ENCODE data around the gene CRAMP1. TPM values are rescaled to one million over a fixed set of nuclear protein-coding genes. Genes with fewer than 3 reads are reported as not detected.

The CRAMP1 gene
- total and polyA plus RNA-seq, 2 donors: 4.7 to 12.2 TPM

- H3K27me3 ChIP-seq (ENCODE audit: control insufficient read depth in 2 of 2, insufficient read depth in 1 of 2, low read length in 1 of 2): no peaks in the 10 kb centered on the region
- no peak for DNase-seq (ENCODE audit: low read depth in 6 of 9, low spot score in 9 of 9)
- H3K36me3 ChIP-seq (ENCODE audit: control insufficient read depth in 2 of 2, insufficient read depth in 2 of 2, low read length in 1 of 2): peaks cover 89% of the 10 kb centered on the region in 2 donors
- no peak overlapping the region for H3K4me3 ChIP-seq (ENCODE audit: low read length in 2 of 2)
- WGBS: 96% methylated on average over 15 of the region's 15 CpGs
- no peaks in the 10 kb centered on the region for H3K4me1 ChIP-seq (ENCODE audit: control insufficient read depth in 2 of 2, insufficient read depth in 2 of 2, low read length in 2 of 2)
- H3K27ac ChIP-seq (ENCODE audit: low read depth in 1 of 2, low read length in 1 of 2): no peak overlapping the region
- no peaks in the 10 kb centered on the region for H3K9me3 ChIP-seq (ENCODE audit: control insufficient read depth in 2 of 2, insufficient read depth in 1 of 2, low read length in 1 of 2)
Observed at GRCh38 chr16:1665829-1666228, 53.7 kb downstream of the CRAMP1 start.

GRCh38 chr16:1666316-1666715 lies 54.2 kb downstream of the CRAMP1 start:
- Histone ChIP-seq H3K4me3 (ENCODE audit: low read length in 2 of 2) (no peak overlapping the region), H3K36me3 (ENCODE audit: control insufficient read depth in 2 of 2, insufficient read depth in 2 of 2, low read length in 1 of 2) (peaks cover 91 to 94% of the 10 kb centered on the region in 2 donors)
- WGBS: 96% methylated on average over 13 of the region's 13 CpGs

DNA sequence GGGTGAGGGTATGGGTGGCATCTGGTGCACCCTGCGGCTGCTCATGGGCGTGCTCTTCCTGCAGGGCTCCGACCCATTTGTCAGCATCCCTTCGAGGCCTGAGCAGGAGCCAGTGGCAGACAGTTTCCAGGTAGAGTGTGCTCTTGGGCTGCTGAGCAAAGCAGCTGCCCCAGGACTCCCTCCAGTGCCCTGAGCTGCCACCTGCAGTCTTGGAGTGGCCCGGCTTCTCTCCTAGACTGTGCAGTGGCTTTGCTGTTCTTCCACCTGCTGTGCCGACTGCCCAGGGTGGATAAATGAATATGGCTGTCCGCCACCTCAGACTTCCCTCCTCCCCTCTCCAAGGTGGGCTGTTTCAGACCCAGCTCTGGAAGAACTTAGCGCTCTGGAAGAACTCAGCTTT lies 55.1 kb downstream of the CRAMP1 start:
- H3K27ac ChIP-seq (ENCODE audit: low read depth in 1 of 2, low read length in 1 of 2): no peak overlapping the region
- no peak overlapping the region for H3K4me3 ChIP-seq (ENCODE audit: low read length in 2 of 2)
- H3K27me3 ChIP-seq (ENCODE audit: control insufficient read depth in 2 of 2, insufficient read depth in 1 of 2, low read length in 1 of 2): no peaks in the 10 kb centered on the region
- WGBS: 95% methylated on average over 8 of the region's 8 CpGs
- no peak for DNase-seq (ENCODE audit: low read depth in 6 of 9, low spot score in 9 of 9)
- H3K4me1 ChIP-seq (ENCODE audit: control insufficient read depth in 2 of 2, insufficient read depth in 2 of 2, low read length in 2 of 2): no peaks in the 10 kb centered on the region
- H3K36me3 ChIP-seq (ENCODE audit: control insufficient read depth in 2 of 2, insufficient read depth in 2 of 2, low read length in 1 of 2): peaks cover 93 to 96% of the 10 kb centered on the region in 2 donors
- H3K9me3 ChIP-seq (ENCODE audit: control insufficient read depth in 2 of 2, insufficient read depth in 1 of 2, low read length in 1 of 2): no peaks in the 10 kb centered on the region

More at GRCh38 chr16:1666316-1666715, 54.2 kb downstream of the CRAMP1 start:
- Histone ChIP-seq H3K27ac (ENCODE audit: low read depth in 1 of 2, low read length in 1 of 2) (no peak overlapping the region), H3K27me3 (ENCODE audit: control insufficient read depth in 2 of 2, insufficient read depth in 1 of 2, low read length in 1 of 2) (no peaks in the 10 kb centered on the region), H3K4me1 (ENCODE audit: control insufficient read depth in 2 of 2, insufficient read depth in 2 of 2, low read length in 2 of 2) (no peaks in the 10 kb centered on the region), H3K9me3 (ENCODE audit: control insufficient read depth in 2 of 2, insufficient read depth in 1 of 2, low read length in 1 of 2) (no peaks in the 10 kb centered on the region)
- DNase-seq (ENCODE audit: low read depth in 6 of 9, low spot score in 9 of 9): no peak

GRCh38 chr16:1667916-1668315 lies 55.8 kb downstream of the CRAMP1 start:
- no peaks in the 10 kb centered on the region for H3K4me1 ChIP-seq (ENCODE audit: control insufficient read depth in 2 of 2, insufficient read depth in 2 of 2, low read length in 2 of 2)
- H3K27me3 ChIP-seq (ENCODE audit: control insufficient read depth in 2 of 2, insufficient read depth in 1 of 2, low read length in 1 of 2): no peaks in the 10 kb centered on the region
- no peaks in the 10 kb centered on the region for H3K9me3 ChIP-seq (ENCODE audit: control insufficient read depth in 2 of 2, insufficient read depth in 1 of 2, low read length in 1 of 2)
- no peak overlapping the region for H3K27ac ChIP-seq (ENCODE audit: low read depth in 1 of 2, low read length in 1 of 2)
- DNase-seq (ENCODE audit: low read depth in 6 of 9, low spot score in 9 of 9): no peak
- peaks cover 93 to 96% of the 10 kb centered on the region in 2 donors for H3K36me3 ChIP-seq (ENCODE audit: control insufficient read depth in 2 of 2, insufficient read depth in 2 of 2, low read length in 1 of 2)
- H3K4me3 ChIP-seq (ENCODE audit: low read length in 2 of 2): no peak overlapping the region
- 98% methylated on average over 14 of the region's 14 CpGs for WGBS

DNA sequence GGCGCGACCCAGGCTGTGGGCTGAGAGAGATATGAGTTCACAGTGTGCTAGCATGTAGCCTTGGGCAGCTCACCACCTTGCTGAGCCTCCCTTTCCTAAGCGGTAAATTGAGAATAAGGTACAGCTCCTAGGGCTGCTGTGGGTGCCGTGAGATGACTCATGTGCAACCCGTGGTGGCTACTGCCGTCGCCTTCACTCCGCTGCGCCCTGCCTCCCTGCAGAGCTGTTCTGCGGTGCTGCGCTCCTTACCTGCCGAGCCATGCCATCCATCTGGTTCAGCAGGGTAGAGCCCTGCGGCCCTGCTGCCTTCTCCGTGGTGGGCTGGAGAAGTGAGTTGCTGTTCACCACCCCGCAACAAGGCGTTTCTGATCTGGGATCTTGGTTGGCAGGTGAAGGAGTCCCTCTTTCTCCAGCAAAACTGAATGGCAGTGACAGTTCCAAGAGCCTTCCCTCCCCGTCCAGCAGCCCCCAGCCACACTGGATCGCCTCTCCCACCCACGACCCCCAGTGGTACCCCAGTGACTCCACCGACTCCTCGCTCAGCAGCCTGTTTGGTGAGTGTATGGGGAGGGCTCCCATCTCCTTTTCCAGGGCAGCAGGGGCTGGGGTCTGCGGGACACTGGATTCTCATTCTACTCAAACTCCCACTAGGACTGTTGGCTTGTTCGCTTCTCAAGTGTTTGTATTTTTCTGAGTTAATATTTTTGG lies 56.6 kb downstream of the CRAMP1 start:
- H3K4me3 ChIP-seq (ENCODE audit: low read length in 2 of 2): no peak overlapping the region
- no peak for DNase-seq (ENCODE audit: low read depth in 6 of 9, low spot score in 9 of 9)
- no peaks in the 10 kb centered on the region for H3K9me3 ChIP-seq (ENCODE audit: control insufficient read depth in 2 of 2, insufficient read depth in 1 of 2, low read length in 1 of 2)
- H3K36me3 ChIP-seq (ENCODE audit: control insufficient read depth in 2 of 2, insufficient read depth in 2 of 2, low read length in 1 of 2): peaks cover 93 to 96% of the 10 kb centered on the region in 2 donors
- H3K27ac ChIP-seq (ENCODE audit: low read depth in 1 of 2, low read length in 1 of 2): no peak overlapping the region
- H3K27me3 ChIP-seq (ENCODE audit: control insufficient read depth in 2 of 2, insufficient read depth in 1 of 2, low read length in 1 of 2): no peaks in the 10 kb centered on the region
- H3K4me1 ChIP-seq (ENCODE audit: control insufficient read depth in 2 of 2, insufficient read depth in 2 of 2, low read length in 2 of 2): no peaks in the 10 kb centered on the region
- 98% methylated on average over 23 of the region's 23 CpGs for WGBS

DNA sequence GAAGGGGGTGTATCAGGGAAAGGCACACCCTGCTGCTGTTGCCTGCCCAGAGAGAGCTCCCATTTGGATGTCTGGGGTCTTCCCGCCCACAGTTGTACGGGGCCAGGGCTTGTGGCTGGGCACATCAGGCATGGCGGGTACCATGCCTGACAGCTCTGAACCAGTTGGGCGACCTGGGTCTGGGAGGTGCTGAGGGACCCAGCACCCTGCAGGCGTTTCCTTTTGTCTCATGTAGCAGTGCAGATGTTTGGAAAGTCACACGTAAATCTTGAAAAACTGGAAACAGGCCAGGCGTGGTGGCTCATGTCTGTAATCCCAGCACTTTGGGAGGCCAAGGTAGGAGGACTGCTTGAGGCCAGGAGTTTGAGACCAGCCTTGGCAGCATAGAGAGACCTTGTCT lies 57.5 kb downstream of the CRAMP1 start:
- Histone ChIP-seq H3K27me3 (ENCODE audit: control insufficient read depth in 2 of 2, insufficient read depth in 1 of 2, low read length in 1 of 2) (no peaks in the 10 kb centered on the region), H3K4me1 (ENCODE audit: control insufficient read depth in 2 of 2, insufficient read depth in 2 of 2, low read length in 2 of 2) (no peaks in the 10 kb centered on the region), H3K4me3 (ENCODE audit: low read length in 2 of 2) (no peak overlapping the region), H3K36me3 (ENCODE audit: control insufficient read depth in 2 of 2, insufficient read depth in 2 of 2, low read length in 1 of 2) (peaks cover 95 to 96% of the 10 kb centered on the region in 2 donors), H3K27ac (ENCODE audit: low read depth in 1 of 2, low read length in 1 of 2) (no peak overlapping the region), H3K9me3 (ENCODE audit: control insufficient read depth in 2 of 2, insufficient read depth in 1 of 2, low read length in 1 of 2) (no peaks in the 10 kb centered on the region)
- WGBS: 99% methylated on average over 7 of the region's 7 CpGs
- no peak for DNase-seq (ENCODE audit: low read depth in 6 of 9, low spot score in 9 of 9)

DNA sequence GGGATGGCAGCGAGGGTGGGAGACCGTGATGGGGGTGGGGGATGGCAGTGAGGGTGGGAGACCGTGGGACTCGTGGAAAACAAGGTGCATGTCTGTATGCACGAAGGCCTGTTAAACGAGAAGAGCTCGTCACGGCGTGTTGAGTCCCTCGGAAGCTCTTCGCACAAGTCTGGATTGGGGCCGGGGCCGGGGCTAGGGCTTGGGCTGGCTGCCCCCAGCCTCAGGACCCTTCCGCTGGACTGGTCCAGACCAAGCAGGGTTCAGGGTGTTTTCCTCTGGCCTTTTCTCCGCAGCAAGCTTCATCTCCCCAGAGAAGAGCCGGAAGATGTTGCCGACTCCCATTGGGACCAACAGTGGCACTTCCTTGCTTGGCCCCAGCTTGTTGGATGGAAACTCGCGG lies 58.2 kb downstream of the CRAMP1 start:
- peaks cover 95 to 96% of the 10 kb centered on the region in 2 donors for H3K36me3 ChIP-seq (ENCODE audit: control insufficient read depth in 2 of 2, insufficient read depth in 2 of 2, low read length in 1 of 2)
- 98% methylated on average over 19 of the region's 19 CpGs for WGBS
- H3K4me1 ChIP-seq (ENCODE audit: control insufficient read depth in 2 of 2, insufficient read depth in 2 of 2, low read length in 2 of 2): no peaks in the 10 kb centered on the region
- no peaks in the 10 kb centered on the region for H3K9me3 ChIP-seq (ENCODE audit: control insufficient read depth in 2 of 2, insufficient read depth in 1 of 2, low read length in 1 of 2)
- H3K4me3 ChIP-seq (ENCODE audit: low read length in 2 of 2): no peak overlapping the region
- no peak overlapping the region for H3K27ac ChIP-seq (ENCODE audit: low read depth in 1 of 2, low read length in 1 of 2)
- no peak for DNase-seq (ENCODE audit: low read depth in 6 of 9, low spot score in 9 of 9)
- no peaks in the 10 kb centered on the region for H3K27me3 ChIP-seq (ENCODE audit: control insufficient read depth in 2 of 2, insufficient read depth in 1 of 2, low read length in 1 of 2)

- H3K27ac ChIP-seq (ENCODE audit: low read depth in 1 of 2, low read length in 1 of 2): no peak overlapping the region
- peaks cover 95 to 96% of the 10 kb centered on the region in 2 donors for H3K36me3 ChIP-seq (ENCODE audit: control insufficient read depth in 2 of 2, insufficient read depth in 2 of 2, low read length in 1 of 2)
- H3K27me3 ChIP-seq (ENCODE audit: control insufficient read depth in 2 of 2, insufficient read depth in 1 of 2, low read length in 1 of 2): no peaks in the 10 kb centered on the region
- H3K9me3 ChIP-seq (ENCODE audit: control insufficient read depth in 2 of 2, insufficient read depth in 1 of 2, low read length in 1 of 2): no peaks in the 10 kb centered on the region
- WGBS: 97% methylated on average over 7 of the region's 7 CpGs
- H3K4me1 ChIP-seq (ENCODE audit: control insufficient read depth in 2 of 2, insufficient read depth in 2 of 2, low read length in 2 of 2): no peaks in the 10 kb centered on the region
- no peak overlapping the region for H3K4me3 ChIP-seq (ENCODE audit: low read length in 2 of 2)
- DNase-seq (ENCODE audit: low read depth in 6 of 9, low spot score in 9 of 9): no peak
Observed at GRCh38 chr16:1670866-1671265, 58.7 kb downstream of the CRAMP1 start.

DNA sequence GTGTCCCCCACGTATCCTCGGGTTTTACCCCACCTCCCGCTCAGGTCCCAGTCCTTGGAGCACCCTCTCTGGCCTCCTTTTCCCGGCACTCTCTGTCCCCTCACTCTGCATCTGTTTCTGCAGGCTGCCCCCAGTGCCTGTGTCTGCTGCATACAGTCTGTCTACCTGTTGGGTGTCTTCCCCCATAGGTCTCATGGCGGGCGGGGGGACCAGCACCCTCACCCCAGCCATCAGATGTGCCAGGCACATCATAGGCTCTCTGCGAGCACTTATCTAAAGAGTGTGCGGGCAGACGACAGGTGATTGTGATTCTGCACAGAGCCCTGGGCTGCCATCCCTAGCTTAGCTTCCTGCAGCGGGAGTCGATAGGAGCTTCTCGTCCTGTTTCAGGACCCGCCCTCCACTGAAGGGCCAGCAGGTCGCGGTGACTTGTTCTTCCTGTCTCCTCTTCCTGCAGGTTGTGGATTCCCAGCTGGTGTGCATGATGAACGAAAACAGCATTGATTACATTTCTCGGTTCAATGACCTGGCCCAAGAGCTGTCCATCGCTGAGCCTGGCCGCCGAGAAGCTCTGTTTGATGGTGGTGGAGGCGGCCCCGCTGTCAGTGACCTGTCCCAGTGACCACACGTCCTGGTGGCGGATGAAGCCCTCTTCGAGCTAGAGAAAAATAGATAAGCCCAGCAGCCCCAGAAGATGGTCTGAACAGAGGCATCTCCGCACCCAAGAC lies 61.4 kb downstream of the CRAMP1 start:
- H3K4me3 ChIP-seq (ENCODE audit: low read length in 2 of 2): no peak overlapping the region
- H3K9me3 ChIP-seq (ENCODE audit: control insufficient read depth in 2 of 2, insufficient read depth in 1 of 2, low read length in 1 of 2): no peaks in the 10 kb centered on the region
- no peaks in the 10 kb centered on the region for H3K27me3 ChIP-seq (ENCODE audit: control insufficient read depth in 2 of 2, insufficient read depth in 1 of 2, low read length in 1 of 2)
- no peak for DNase-seq (ENCODE audit: low read depth in 6 of 9, low spot score in 9 of 9)
- H3K4me1 ChIP-seq (ENCODE audit: control insufficient read depth in 2 of 2, insufficient read depth in 2 of 2, low read length in 2 of 2): peaks cover 4 to 7% of the 10 kb centered on the region in 2 donors
- 98% methylated on average over 26 of the region's 26 CpGs for WGBS
- no peak overlapping the region for H3K27ac ChIP-seq (ENCODE audit: low read depth in 1 of 2, low read length in 1 of 2)
- peaks cover 69 to 72% of the 10 kb centered on the region in 2 donors for H3K36me3 ChIP-seq (ENCODE audit: control insufficient read depth in 2 of 2, insufficient read depth in 2 of 2, low read length in 1 of 2)

Data from thymus (tissue), 11 donors.